CD8-positive, alpha-beta memory T cell (primary cell): ENCODE data around the gene FANCM. TPM values are rescaled to one million over a fixed set of nuclear protein-coding genes. Genes with fewer than 3 reads are reported as not detected.
A peak's percentile ranks its signal among the peaks of the same experiment; 100 is the strongest.

Experiments used
- CTCF ChIA-PET: fragments of 350-600 bp; sonication (Branson Sonifier 250); formaldehyde crosslinking; loops from one replicate; lab custom pipeline; 2021; ENCODE audit warnings: antibody characterized with exemption; lab: Charles Lee
- POLR2A ChIA-PET: fragments of 350-600 bp; sonication (Branson Sonifier 250); formaldehyde crosslinking; loops from one replicate; lab custom pipeline; 2021; ENCODE audit warnings: antibody characterized with exemption; lab: Charles Lee
- DNase-seq, 5 donors: peaks; one replicate each; pipeline versions ENCODE4 v3.0.0 to v3.0.0-alpha.2; 2020 to 2022; ENCODE audit warnings: mixed read lengths in 1 of 5
- H3K27ac ChIP-seq: one replicate; pipeline ENCODE4 v1.7.0; 2013; ENCODE audit warnings: low read depth, mild to moderate bottlenecking, low read length, moderate library complexity
- H3K27me3 ChIP-seq: 2 replicates; pipeline ENCODE4 v1.7.0; 2013; ENCODE audit warnings: low read length, mild to moderate bottlenecking; ENCODE audit not compliant: insufficient read depth, poor library complexity, severe bottlenecking
- H3K36me3 ChIP-seq: 2 replicates; pipeline ENCODE4 v1.7.0; 2013; ENCODE audit warnings: mild to moderate bottlenecking, low read length, moderate library complexity; ENCODE audit not compliant: insufficient read depth
- H3K4me1 ChIP-seq: 2 replicates; pipeline ENCODE4 v1.7.0; 2013; ENCODE audit warnings: mild to moderate bottlenecking, low read length, moderate library complexity; ENCODE audit not compliant: insufficient read depth
- H3K4me3 ChIP-seq: 2 replicates; pipeline ENCODE4 v1.7.0; 2013; ENCODE audit warnings: mild to moderate bottlenecking, low read length
- H3K9me3 ChIP-seq: 2 replicates; pipeline ENCODE4 v1.7.0; 2013; ENCODE audit warnings: mild to moderate bottlenecking, low read length
- H3K27ac Mint-ChIP-seq, 8 donors: one replicate each; pipeline ENCODE4 v1.8.0; 2020 to 2021; ENCODE audit warnings: mixed read lengths in 8 of 8, mild to moderate bottlenecking in 6 of 8, inconsistent platforms in 3 of 8, moderate library complexity in 3 of 8
- H3K27me3 Mint-ChIP-seq, 2 donors: one replicate each; pipeline ENCODE4 v1.8.0; 2020 to 2021; ENCODE audit warnings: mixed read lengths in 2 of 2, mild to moderate bottlenecking in 1 of 2, moderate library complexity in 1 of 2
- H3K36me3 Mint-ChIP-seq, 3 donors: one replicate each; pipeline ENCODE4 v1.8.0; 2020 to 2021; ENCODE audit warnings: mixed read lengths in 3 of 3, inconsistent platforms in 1 of 3, mild to moderate bottlenecking in 1 of 3
- H3K4me1 Mint-ChIP-seq, 3 donors: one replicate each; pipeline ENCODE4 v1.8.0; 2020 to 2021; ENCODE audit warnings: mixed read lengths in 3 of 3, inconsistent platforms in 1 of 3, mild to moderate bottlenecking in 1 of 3
- H3K4me3 Mint-ChIP-seq, 7 donors: one replicate each; pipeline ENCODE4 v1.8.0; 2020 to 2021; ENCODE audit warnings: mixed read lengths in 7 of 7, mild to moderate bottlenecking in 6 of 7, moderate library complexity in 4 of 7, inconsistent platforms in 2 of 7
- H3K9me3 Mint-ChIP-seq, 5 donors: one replicate each; pipeline ENCODE4 v1.8.0; 2020 to 2022; ENCODE audit warnings: mixed read lengths in 5 of 5, mild to moderate bottlenecking in 3 of 5, moderate library complexity in 2 of 5, inconsistent platforms in 1 of 5
- polyA plus RNA-seq: library from polyadenylated mRNA; unstranded; fragments of 300-500 nt; fragmentation: Illumina TruSeq; gene quantifications from one replicate; pipeline ENCODE4 v1.2.3, GENCODE V29; 2021
- total RNA-seq, 2 experiments: library from RNA; stranded (reverse); gene quantifications; one replicate each; pipeline ENCODE4 v1.2.3, GENCODE V29; 2021

Gene FANCM
- total and polyA plus RNA-seq, 3 experiments from 2014 or later = 4.6 to 12.6 (median 11.8) TPM

DNA sequence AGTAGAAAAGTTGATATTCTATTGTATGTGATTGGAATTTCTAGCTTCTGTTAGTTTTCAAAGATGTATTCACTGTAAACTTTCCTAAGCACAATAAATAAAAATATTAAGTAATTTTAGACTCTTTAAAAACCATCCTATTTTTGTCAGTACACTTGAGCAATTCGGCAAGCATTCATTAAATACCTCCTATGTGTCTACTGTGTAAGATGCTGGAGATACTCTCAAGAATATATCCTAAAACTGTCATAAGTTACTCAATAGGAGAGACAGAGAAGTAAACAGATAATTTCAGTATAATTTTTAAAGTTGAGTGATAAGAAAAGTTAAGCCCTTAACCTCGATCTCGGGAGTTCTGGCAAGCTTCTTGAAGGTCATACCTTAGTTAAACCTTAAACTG is 46.1 kb downstream of the FANCM start:
- Mint-ChIP-seq H3K27ac (no peak overlapping the region), H3K27me3 (no peaks in the 10 kb centered on the region), H3K9me3 (no peaks in the 10 kb centered on the region), H3K4me3 (no peak overlapping the region), H3K36me3 (peaks cover 3 to 6% (median 4%) of the 10 kb centered on the region in 3 donors), H3K4me1 (no peaks in the 10 kb centered on the region)
- H3K9me3 ChIP-seq = no peaks in the 10 kb centered on the region
- CTCF ChIA-PET = no interaction called here
- no peaks in the 10 kb centered on the region for H3K4me1 ChIP-seq
- no peaks in the 10 kb centered on the region for H3K36me3 ChIP-seq
- POLR2A ChIA-PET = no interaction called here
- H3K27me3 ChIP-seq = no peaks in the 10 kb centered on the region
- DNase-seq = no peak
- H3K27ac ChIP-seq = no peak overlapping the region
- H3K4me3 ChIP-seq = no peak overlapping the region

DNA sequence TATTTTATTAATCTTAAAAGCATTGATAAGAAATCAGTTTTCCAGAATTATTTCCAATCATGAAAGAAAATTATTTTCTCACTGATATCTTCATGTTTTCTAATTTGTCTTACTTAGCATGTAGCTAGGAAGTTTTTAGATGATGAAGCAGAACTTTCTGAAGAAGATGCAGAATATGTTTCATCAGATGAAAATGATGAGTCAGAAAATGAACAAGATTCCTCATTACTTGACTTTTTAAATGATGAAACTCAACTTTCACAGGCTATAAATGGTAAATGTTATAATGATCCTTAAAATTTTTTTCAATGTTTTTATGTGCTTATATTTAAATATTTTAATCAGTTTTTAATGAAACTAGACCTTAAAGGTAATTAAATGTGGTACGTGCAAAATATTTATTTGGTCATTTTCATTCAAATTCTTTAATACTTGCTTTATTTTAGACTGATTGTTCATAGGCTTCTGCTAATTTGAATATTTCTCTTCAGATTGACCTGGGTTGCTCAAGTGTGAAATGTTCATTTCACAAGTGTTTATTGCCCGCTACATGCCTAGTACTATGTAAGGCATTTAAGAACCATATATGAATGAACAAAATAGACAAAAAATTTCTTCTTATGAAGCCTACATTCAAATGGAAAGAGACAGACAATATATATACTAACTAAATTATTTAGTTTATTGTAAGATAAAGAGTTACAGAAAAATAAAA is 49.5 kb downstream of the FANCM start:
- no peak overlapping the region for H3K4me3 Mint-ChIP-seq
- POLR2A ChIA-PET = no interaction called here

DNA sequence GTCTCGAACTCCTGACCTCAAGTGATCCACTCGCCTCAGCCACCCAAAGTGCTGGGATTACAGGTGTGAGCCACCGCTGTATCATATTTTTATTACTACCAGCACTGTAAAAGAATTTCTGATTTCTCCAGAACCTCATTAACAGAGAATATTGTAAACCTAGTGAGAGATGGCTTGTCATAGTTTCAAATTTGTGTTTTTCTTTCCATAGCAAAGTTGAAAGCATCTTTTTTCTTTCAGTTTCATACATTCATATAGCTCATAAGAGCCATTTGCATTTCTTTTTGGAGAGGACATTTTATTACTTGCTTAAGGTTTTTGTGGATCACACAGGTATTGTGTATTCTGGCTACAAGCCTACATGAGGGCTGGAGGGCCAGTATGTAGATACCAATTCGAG is 59.2 kb downstream of the FANCM start:
- ChIA-PET POLR2A (no interaction called here), CTCF (no interaction called here)
- Histone ChIP-seq H3K4me1 (no peaks in the 10 kb centered on the region), H3K27ac (no peak overlapping the region), H3K9me3 (no peaks in the 10 kb centered on the region), H3K36me3 (no peaks in the 10 kb centered on the region), H3K4me3 (no peak overlapping the region), H3K27me3 (no peaks in the 10 kb centered on the region)
- Mint-ChIP-seq H3K4me1 (no peaks in the 10 kb centered on the region), H3K4me3 (no peak overlapping the region), H3K27me3 (no peaks in the 10 kb centered on the region), H3K27ac (no peak overlapping the region), H3K9me3 (no peaks in the 10 kb centered on the region), H3K36me3 (peaks cover 4 to 18% (median 9%) of the 10 kb centered on the region in 3 donors)
- no peak for DNase-seq

More for the DNA sequence above, 49.5 kb downstream of the FANCM start:
- H3K36me3 Mint-ChIP-seq = peaks cover 6 to 22% (median 10%) of the 10 kb centered on the region in 3 donors
- DNase-seq = no peak
- H3K9me3 Mint-ChIP-seq = no peaks in the 10 kb centered on the region
- H3K27me3 Mint-ChIP-seq = no peaks in the 10 kb centered on the region
- no peak overlapping the region for H3K4me3 ChIP-seq
- no peaks in the 10 kb centered on the region for H3K36me3 ChIP-seq
- no peak overlapping the region for H3K27ac ChIP-seq
- CTCF ChIA-PET = no interaction called here
- no peaks in the 10 kb centered on the region for H3K4me1 Mint-ChIP-seq
- no peaks in the 10 kb centered on the region for H3K9me3 ChIP-seq
- no peaks in the 10 kb centered on the region for H3K4me1 ChIP-seq
- no peaks in the 10 kb centered on the region for H3K27me3 ChIP-seq
- H3K27ac Mint-ChIP-seq = no peak overlapping the region

DNA sequence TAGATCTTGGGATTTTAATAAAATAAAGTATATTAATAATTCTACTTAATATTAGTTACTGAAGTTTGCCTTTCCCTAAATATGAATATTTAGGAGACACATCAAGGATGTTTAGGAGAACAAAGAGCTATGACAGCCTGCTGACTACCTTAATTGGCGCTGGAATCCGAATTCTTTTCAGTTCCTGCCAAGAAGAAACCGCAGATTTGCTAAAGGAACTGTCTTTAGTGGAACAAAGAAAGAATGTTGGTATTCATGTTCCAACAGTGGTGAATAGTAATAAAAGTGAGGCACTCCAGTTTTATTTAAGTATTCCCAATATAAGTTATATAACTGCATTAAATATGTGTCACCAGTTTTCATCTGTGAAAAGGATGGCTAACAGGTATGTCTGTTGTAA is 62.8 kb downstream of the FANCM start:
- H3K36me3 Mint-ChIP-seq = peaks cover 0 to 20% (median 9%) of the 10 kb centered on the region in 3 donors
- H3K9me3 Mint-ChIP-seq = no peaks in the 10 kb centered on the region

DNA sequence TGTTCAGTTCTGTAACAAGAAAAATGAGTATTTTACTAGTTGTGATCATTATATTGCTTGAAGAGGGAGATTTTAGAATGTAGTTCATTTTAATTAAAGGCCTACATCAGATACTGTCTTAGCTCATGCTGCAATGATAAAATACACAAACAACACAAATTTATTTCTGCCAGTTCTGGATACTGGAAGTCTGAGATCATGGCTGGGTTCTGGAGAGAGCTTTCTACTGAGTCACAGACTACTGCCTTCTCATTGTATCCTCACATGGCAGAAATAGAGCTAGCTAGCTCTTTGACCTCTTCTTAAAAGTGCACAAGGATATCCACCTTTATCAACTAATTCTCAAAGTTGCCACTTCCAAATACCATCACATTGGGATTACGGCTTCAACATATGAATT is 63.5 kb downstream of the FANCM start:
- no peaks in the 10 kb centered on the region for H3K4me1 ChIP-seq
- no peaks in the 10 kb centered on the region for H3K9me3 Mint-ChIP-seq
- no peak overlapping the region for H3K4me3 Mint-ChIP-seq
- H3K4me3 ChIP-seq = no peak overlapping the region
- H3K4me1 Mint-ChIP-seq = peaks cover 0 to 10% (median 4%) of the 10 kb centered on the region in 3 donors
- no peaks in the 10 kb centered on the region for H3K27me3 ChIP-seq
- DNase-seq = no peak
- H3K9me3 ChIP-seq = no peaks in the 10 kb centered on the region
- peaks cover 0 to 23% (median 9%) of the 10 kb centered on the region in 3 donors for H3K36me3 Mint-ChIP-seq
- H3K27ac ChIP-seq = no peak overlapping the region
- no peak overlapping the region for H3K27ac Mint-ChIP-seq
- ChIA-PET POLR2A (no interaction called here), CTCF (no interaction called here)
- H3K27me3 Mint-ChIP-seq = no peaks in the 10 kb centered on the region
- peaks cover 3% of the 10 kb centered on the region for H3K36me3 ChIP-seq

More for the DNA sequence above, 62.8 kb downstream of the FANCM start:
- H3K4me3 Mint-ChIP-seq = no peak overlapping the region
- peaks cover 0 to 10% (median 4%) of the 10 kb centered on the region in 3 donors for H3K4me1 Mint-ChIP-seq
- H3K9me3 ChIP-seq = no peaks in the 10 kb centered on the region
- DNase-seq = no peak
- H3K27ac ChIP-seq = no peak overlapping the region
- H3K27ac Mint-ChIP-seq = no peak overlapping the region
- ChIA-PET POLR2A (no interaction called here), CTCF (no interaction called here)
- no peak overlapping the region for H3K4me3 ChIP-seq
- peaks cover 3% of the 10 kb centered on the region for H3K36me3 ChIP-seq
- H3K27me3 Mint-ChIP-seq = no peaks in the 10 kb centered on the region
- no peaks in the 10 kb centered on the region for H3K4me1 ChIP-seq
- H3K27me3 ChIP-seq = no peaks in the 10 kb centered on the region

DNA sequence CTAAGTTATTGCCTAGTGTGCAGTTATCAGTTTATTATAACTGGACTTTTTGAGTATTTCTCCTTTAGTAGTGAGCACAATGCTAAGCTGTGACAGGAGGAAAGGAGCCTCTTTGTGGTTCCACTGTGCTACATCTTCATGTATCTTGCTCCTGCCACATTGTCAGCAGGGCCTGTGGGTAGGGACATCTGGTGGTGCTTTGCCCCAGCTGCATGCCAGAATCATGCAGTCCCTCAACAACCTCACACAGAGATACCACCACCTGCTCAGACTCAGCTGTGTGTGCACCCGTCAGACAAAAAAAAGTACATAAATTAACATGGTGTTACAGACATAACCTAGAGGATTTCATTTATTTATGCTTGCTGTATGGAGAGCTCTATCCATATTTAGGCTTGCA is 66.2 kb downstream of the FANCM start:
- Histone ChIP-seq H3K27ac (no peak overlapping the region), H3K36me3 (peaks cover 3% of the 10 kb centered on the region), H3K4me3 (no peak overlapping the region), H3K4me1 (no peaks in the 10 kb centered on the region), H3K9me3 (no peaks in the 10 kb centered on the region), H3K27me3 (no peaks in the 10 kb centered on the region)
- DNase-seq = no peak
- CTCF ChIA-PET = no interaction called here
- Mint-ChIP-seq H3K4me3 (no peak overlapping the region), H3K4me1 (peaks cover 0 to 10% (median 4%) of the 10 kb centered on the region in 3 donors), H3K36me3 (peaks cover 0 to 30% (median 12%) of the 10 kb centered on the region in 3 donors), H3K27ac (peak overlapping the region in 3 of 8 donors; percentile 8 to 55 (median 15)), H3K9me3 (no peaks in the 10 kb centered on the region), H3K27me3 (no peaks in the 10 kb centered on the region)
- POLR2A ChIA-PET = no interaction called here

DNA sequence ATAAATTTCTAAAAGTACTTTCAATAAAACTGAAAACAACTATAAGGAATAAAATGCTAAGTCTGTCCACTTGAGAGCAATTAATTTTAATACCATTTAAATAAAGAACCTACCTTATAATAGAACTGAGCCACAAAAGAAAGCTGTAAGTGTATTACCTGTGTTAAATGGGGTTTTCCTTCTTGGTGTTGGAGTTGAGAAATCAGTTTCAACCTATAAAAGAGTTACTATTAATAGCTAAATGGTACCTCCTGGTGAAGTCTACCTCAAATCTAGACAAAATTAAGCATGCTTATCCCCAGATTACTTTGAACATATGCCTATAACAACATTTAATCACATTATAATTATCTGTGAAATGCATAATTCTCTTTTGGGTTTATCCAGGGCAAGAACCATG is 68.5 kb downstream of the FANCM start:
- Mint-ChIP-seq H3K27ac (peak overlapping the region in 1 of 8 donors; percentile 15), H3K9me3 (no peaks in the 10 kb centered on the region), H3K4me3 (no peak overlapping the region), H3K27me3 (no peaks in the 10 kb centered on the region), H3K36me3 (peaks cover 0 to 38% (median 14%) of the 10 kb centered on the region in 3 donors), H3K4me1 (peaks cover 0 to 10% (median 4%) of the 10 kb centered on the region in 3 donors)
- no peaks in the 10 kb centered on the region for H3K9me3 ChIP-seq
- peaks cover 3% of the 10 kb centered on the region for H3K36me3 ChIP-seq
- H3K27ac ChIP-seq = no peak overlapping the region
- ChIA-PET POLR2A (no interaction called here), CTCF (no interaction called here)
- H3K4me1 ChIP-seq = no peaks in the 10 kb centered on the region
- DNase-seq = no peak
- no peaks in the 10 kb centered on the region for H3K27me3 ChIP-seq
- no peak overlapping the region for H3K4me3 ChIP-seq

DNA sequence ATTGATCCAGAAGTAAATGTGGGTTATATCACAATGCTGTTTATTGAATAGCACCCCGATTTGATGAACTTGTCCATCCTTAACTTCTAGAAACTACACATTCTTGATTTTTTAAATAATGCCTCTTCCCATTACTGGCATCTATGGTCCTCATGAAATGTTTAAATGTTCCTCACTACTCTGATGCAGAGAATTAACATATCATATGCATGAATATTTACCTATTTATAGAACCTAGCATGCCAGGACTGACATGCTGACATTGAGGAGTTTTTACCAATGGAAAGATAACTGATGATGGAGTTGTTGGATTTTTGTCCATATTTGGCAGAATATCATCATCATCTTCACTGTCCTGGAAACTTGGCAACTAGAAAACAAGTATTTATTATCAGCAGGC is 74.4 kb downstream of the FANCM start:
- Mint-ChIP-seq H3K36me3 (peaks cover 0 to 66% (median 20%) of the 10 kb centered on the region in 3 donors), H3K27ac (peak overlapping the region in 1 of 8 donors; percentile 51), H3K9me3 (no peaks in the 10 kb centered on the region), H3K4me3 (no peak overlapping the region), H3K27me3 (no peaks in the 10 kb centered on the region), H3K4me1 (no peaks in the 10 kb centered on the region)
- POLR2A ChIA-PET = no interaction called here
- Histone ChIP-seq H3K4me3 (no peak overlapping the region), H3K4me1 (no peaks in the 10 kb centered on the region), H3K9me3 (no peaks in the 10 kb centered on the region), H3K27ac (no peak overlapping the region), H3K36me3 (peaks cover 11% of the 10 kb centered on the region), H3K27me3 (no peaks in the 10 kb centered on the region)
- DNase-seq = no peak
- CTCF ChIA-PET = no interaction called here
